GM15510 (cell line): ENCODE data around the gene SRC.
A peak's percentile ranks its signal among the peaks of the same experiment; 100 is the strongest.

ENCODE experiments used
- POLR2A ChIP-seq: IDR thresholded peaks from 3 replicates; pipeline ENCODE4 v1.6.1; 2011; ENCODE audit warnings: borderline replicate concordance; ENCODE audit not compliant: insufficient read length; ENCODE audit errors: extremely low read depth

The SRC gene

DNA sequence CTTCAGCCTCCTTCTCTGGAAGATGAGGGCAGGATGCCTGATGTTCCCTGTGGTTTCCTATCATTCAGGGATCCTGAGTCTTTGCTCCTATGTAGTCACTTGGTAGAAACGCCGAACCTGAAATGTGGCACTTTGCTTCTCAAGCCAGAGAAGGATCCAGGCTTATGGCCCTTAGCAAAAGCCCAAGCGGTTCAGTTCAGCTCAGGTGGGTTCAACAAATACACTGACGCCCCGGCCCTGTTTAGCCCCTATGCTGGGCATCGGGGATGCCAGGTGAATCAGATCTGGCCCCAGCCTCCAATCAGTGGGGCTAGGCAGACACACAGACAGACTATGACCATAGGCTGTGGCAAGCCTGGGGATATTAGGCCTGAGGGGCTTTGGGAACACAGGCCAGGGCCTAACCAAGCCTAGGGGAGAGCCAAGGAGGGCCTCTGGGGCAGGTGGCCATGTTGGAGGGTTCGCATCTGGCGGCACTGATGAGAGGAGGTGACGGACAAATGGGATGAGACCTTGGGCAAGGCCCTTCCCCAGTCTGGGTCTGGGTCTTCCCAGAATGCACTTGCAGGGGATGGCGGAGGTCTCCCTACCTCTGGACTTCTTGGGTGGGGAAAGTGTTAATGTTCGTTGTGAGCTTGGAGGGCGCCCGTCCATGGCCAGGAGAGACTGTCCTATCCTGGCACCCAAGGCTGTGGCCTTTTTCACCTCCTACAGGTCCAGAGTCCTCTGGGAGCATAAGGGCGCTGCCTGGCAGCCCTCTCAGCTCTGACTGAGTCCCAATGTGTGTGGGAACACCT is 17.6 kb upstream of the SRC start:
- no peak for TF ChIP-seq POLR2A

DNA sequence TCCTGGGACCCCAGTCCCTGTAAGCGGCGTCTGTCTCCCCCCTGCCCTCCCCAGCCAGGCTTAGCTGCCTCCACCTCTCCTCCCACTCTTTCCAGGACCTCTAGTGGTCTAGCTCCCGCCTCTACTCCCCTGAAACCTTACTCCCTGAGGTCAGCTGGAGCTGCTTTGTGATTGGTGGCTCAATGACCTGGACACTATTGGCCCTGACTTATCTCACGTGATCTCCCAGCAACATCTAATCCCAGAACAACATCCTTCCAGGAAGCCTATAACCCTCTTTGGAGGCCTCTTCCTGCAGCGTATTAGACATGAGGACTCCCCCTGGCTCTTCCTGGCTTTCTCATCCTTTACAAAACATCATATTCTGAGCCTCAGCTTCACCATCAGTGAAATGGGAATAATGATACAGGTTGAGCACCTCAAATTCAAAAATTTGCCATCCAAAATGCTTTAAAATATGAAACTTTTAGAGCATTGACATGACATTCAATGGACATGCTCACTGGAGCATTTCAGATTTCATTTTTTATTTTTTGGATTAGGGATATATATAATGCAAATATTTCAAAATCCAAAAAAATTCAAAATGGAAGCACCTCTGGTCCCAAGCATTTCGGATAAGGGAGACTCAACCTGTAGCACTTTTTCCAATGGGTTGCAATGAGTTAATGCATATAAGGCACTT is 16.3 kb upstream of the SRC start:
- no peak for TF ChIP-seq POLR2A

DNA sequence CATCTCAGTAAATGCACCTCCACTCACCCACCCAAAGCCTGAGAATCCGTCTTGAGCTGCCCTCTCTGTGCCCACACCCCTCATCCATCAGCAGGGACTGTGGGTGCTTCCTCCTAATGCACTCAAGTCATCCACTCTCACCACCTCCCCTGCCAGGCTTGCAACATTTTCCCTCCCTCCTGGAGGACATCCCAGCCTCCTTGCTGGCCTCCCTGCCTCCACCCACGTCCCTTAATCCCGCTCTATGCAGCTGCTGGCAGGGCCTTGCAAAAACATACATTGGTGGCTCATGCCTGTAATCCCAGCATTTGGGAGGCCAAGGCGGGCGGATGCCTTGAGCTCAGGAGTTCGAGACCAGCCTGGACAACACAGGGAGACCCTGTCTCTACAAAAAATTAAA is 15.6 kb upstream of the SRC start:
- TF ChIP-seq POLR2A, result no peak

DNA sequence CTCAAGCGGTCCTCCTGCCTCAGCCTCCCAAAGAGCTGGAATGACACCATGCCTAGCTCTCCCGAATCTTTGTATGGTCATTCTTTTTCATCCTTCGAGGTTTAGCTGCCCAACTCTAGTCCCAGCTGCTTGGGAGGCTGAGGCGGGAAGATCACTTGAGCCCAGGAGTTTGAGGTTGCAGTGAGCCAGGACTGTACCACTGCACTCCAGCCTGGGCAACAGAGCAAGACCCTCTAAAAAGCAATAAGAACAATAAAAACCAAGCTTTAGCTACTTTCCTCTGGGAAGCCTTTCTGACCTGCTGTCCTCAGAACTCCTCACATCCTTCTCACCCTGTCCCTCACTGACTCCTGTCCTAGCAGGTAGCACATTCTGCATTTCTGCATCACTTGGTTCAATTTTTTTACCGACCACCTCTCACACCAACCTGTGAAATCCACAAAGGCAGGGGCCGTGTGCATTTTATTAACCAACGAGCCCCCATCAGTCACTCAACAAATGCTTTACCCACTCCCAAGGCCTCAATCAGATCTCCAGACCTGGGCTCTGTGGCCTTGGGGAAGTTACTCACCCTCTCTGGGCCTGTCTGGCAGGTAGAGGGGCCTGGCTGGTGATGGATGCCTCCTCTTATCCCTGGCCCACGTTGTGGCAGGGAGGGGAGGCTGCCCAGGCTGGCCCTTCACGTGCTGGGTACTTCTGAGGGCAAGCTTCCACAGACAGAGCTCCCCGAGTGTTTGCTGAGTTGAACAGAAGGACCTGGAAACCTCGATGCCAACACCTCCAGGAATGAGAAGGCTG is 14.7 kb upstream of the SRC start:
- no peak for TF ChIP-seq POLR2A

DNA sequence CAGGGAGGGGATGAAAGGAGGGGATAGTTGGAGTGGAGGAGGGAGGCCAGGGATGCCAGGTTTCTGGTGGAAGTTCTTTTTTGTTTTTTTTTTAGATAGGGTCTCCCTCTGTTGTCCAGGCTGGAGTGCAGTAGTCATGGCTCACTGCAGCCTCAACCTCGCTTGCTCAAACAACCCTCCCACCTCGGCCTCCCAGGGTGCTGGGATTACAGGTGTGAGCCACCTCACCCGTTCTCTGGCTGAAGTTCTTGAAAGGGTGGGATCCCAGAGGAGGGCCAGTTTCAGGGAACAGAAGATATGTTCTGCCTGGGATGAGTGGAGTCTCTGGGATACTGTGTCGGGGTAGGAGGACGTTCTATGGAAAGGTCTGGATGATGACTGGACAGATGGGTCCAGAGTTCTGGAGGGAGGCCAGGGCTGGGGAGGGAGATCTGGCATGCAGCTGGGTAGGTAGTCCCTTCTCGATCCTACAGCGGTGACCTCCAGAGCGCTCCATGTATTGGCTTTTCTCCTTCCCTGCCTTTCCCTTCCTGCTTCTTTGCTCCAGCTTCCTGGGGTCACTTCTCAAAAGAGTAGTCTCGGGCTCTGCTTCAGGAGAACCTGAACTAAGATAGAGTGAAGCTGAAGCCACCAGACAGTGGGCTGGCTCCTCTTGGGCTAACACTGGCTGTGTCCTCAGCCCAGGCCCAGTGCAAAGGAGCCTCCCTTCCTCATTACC is 12.7 kb upstream of the SRC start:
- TF ChIP-seq POLR2A, result no peak

DNA sequence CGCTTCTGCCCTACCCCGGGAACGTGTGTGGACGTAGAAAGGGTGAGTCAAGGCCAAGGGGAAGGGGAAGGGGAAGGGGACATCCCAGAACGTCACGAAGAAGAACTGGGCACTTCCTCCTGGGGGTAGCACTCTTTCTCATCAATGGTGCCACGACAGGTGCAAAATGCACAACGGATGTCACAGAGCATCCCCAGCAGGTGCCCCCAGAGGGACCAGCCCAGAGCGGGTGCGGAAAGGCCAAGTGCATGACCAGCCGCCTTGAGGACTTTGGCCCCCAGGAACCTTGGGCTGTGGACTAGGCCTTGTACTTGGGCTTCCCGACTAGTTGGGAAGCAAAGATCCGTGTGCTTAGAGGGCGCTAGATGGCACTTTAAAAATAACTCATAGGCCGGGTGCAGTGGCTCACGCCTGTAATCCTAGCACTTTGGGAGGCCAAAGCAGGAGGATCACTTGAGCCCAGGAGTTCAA is 12.1 kb upstream of the SRC start:
- TF ChIP-seq POLR2A, result no peak

DNA sequence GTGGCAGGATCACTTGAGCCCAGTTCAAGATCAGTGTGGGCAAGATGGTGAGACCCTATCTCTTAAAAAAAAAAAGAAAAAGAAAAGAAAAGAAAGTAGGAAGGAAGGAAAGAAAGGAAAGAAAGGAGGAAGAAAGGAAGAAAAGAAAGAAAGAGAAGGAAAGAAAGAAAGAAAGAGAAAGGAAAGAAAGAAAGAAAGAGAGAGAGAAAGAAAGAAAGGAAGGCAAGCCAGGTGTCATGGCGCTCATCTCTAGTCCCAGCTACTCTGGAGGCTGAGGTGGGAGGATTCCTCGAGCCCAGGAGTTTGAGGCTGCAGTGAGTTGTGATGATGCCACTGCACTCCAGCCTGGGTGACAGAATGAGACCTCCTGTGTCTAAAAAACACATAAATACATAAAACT is 11.5 kb upstream of the SRC start:
- TF ChIP-seq POLR2A, result no peak

DNA sequence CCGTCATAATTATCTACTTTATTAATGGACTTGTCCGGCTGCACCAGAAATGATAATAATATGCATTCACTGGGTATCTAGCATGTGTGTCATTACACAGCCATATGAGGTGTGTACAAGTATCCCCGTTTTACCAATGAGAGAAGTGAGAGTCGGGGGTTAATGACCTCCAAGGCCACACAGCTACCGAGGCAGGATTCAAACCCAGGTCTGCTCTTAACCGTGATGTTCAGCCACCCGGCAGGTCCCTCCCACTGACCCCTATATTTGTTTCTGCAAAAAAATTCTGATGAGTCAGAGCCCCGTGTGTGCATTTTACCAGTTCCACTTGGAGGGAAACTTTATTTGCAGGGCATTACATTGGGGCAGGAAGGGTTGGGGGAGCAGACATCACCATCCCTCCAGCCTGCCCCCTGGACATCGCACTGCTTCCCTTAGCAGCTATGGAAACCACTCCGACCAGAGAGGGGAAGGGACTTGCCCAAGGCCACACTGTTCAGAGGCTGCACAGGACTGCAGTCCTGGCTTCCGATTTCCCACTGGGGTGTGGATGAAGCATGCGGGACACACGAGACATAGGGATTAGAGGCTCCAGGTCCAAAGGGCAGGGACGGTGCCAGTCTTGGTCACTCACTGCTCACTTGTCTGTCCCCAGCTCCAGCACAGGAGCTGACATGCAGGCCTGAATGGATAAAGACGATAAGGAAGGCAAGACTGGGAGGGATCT is 10.1 kb upstream of the SRC start:
- no peak for TF ChIP-seq POLR2A

DNA sequence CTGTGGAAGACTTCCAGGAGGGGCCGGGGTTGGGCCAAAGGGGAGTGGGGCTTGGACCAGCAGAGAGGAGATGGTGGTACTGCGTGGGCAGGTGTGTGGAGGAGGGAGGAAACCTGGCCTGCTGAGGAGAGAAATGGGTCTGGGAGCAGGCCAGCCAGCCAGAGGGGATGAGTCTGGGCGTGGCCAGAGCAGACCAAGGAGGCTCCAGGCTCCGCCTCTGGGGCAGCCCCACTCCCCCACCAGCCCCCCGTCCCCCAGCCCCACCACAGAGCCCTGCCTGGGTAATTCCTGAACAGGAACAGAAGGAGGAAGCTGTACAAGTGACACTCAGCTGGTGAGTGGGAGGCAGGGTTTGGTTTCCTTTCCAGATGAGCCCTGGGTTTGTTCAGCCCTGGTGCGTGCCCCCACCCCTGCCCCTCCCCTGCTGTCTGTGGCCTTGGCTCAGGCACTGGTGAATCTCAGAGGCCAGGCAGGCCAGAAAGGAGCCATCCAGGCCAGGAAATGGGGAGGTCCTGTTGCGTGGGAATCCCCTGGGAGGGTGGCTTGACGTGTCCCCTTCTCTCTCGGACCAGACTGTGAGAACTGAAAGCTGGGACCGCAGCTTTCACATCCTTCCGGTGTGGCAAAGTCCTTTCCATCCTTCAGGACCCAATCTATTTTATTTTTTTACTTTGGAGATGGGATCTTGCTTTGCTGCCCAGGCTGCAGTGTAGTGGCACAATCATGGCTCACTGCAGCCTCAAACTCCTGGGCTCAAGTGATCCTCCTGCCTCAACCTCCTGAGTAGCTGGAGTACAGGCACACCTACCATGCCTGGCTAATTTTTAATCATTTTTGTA is 9.4 kb upstream of the SRC start:
- TF ChIP-seq POLR2A, result peak; percentile 12

DNA sequence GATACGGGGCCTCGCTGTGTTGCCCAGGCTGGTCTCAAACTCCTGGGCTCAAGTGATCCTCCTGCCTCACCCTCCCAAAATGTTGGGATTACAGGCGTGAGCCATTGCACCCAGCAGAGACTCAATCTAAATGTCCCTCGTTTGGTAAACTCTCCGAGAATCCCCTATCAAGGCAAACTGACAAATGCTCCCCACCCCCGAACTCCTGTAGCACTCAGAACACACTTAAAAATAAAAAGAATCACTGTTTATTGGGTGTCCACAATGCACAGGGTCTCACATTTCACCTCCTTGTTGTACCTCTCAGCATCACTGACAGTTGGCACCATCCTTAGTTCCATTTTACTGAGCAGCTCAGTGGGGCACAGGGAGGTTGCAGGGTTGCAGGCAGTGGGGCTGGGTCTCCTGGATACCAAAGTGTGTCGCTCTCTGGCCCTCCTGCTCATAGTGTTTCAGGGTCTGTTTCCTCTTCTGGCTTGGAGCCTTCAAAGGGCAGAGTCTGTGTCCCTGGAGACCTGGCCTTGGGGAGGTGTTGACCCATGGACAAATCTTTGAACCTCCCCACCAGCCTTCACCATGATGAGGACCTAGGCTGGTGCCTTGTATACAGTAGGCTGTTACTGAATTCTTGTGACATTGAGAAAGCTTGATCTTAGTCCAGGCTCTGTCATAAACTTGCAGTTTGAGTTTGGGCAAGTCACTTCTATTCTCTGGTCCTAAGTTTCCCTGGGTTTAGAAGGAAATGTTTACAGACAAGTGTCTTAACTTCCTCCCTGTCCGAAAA is 8.5 kb upstream of the SRC start:
- TF ChIP-seq POLR2A, result no peak

DNA sequence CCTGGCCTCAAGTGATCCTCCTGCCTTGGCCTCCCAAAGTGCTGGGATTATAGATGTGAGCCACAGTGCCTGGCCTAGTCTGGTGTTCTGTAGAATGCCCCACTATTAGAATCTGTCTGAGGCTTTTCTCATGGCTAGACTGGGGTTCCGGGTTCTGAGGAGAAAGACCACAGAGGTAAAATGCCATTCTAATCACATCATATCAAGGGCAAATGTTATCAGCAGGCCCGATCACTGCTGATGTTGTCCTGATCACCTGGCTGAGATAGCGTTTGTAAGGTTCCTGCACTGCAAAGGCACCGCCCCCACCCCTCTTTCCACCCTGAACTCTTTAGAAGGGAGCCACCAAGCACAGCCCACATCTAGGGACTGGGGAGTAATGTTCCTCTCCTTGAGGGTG is 6.7 kb upstream of the SRC start:
- no peak for TF ChIP-seq POLR2A

DNA sequence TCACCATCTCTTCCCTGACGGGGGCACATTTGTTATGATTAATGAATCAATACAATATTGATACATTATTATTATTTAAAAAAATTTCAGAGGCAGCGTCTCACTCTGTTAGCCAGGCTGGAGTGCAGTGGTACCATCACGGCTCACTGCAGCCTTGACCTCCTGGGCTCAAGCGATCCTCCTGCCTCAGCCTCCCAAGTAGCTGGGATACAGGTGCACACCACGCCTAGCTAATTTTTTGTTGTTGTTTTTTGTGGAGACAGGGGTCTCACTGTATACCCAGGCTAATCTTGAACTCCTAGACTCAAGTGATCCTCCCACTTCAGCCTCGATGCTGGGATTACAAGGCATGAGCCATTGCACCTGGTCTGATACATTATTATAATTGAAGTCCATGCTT is 4.9 kb upstream of the SRC start:
- no peak for TF ChIP-seq POLR2A
